ENCODE data around the gene ZBTB16.
A peak's percentile ranks its signal among the peaks of the same experiment; 100 is the strongest.

ZBTB16 gene

GRCh38 chr11:114193730-114194679 is 134.5 kb downstream of the ZBTB16 start:
- no peak for DNase-seq

GRCh38 chr11:114194702-114195101 is 135.2 kb downstream of the ZBTB16 start:
- DNase-seq: no peak

- no peak for DNase-seq
Measured at GRCh38 chr11:114195151-114195550, 135.6 kb downstream of the ZBTB16 start.

GRCh38 chr11:114195981-114196731 is 136.6 kb downstream of the ZBTB16 start:
- DNase-seq: peak; percentile 25 to 27

- no peak for DNase-seq
Measured at GRCh38 chr11:114196997-114197703, 137.6 kb downstream of the ZBTB16 start.

GRCh38 chr11:114197799-114198500 is 138.4 kb downstream of the ZBTB16 start:
- DNase-seq: no peak

GRCh38 chr11:114199051-114199450 is 139.5 kb downstream of the ZBTB16 start:
- no peak for DNase-seq

- DNase-seq: no peak
Measured at GRCh38 chr11:114200351-114201133, 141.0 kb downstream of the ZBTB16 start.

- DNase-seq: no peak
Measured at GRCh38 chr11:114201219-114201618, 141.7 kb downstream of the ZBTB16 start.

- no peak for DNase-seq
Measured at GRCh38 chr11:114202011-114202609, 142.6 kb downstream of the ZBTB16 start.

- no peak for DNase-seq
Measured at GRCh38 chr11:114207096-114207495, 147.6 kb downstream of the ZBTB16 start.

GRCh38 chr11:114208377-114208776 is 148.9 kb downstream of the ZBTB16 start:
- peak; percentile 26 to 42 for DNase-seq

- no peak for DNase-seq
Measured at GRCh38 chr11:114209343-114209742, 149.8 kb downstream of the ZBTB16 start.

GRCh38 chr11:114209904-114210303 is 150.4 kb downstream of the ZBTB16 start:
- no peak for DNase-seq

GRCh38 chr11:114211444-114212121 is 152.1 kb downstream of the ZBTB16 start:
- DNase-seq: no peak

- no peak for DNase-seq
Measured at GRCh38 chr11:114213622-114214021, 154.1 kb downstream of the ZBTB16 start.

GRCh38 chr11:114215428-114215827 is 155.9 kb downstream of the ZBTB16 start:
- no peak for DNase-seq

- no peak for DNase-seq
Measured at GRCh38 chr11:114215871-114216795, 156.6 kb downstream of the ZBTB16 start.

- peak in 1 of 2 donors; percentile 25 for DNase-seq
Measured at GRCh38 chr11:114216796-114217180, 157.3 kb downstream of the ZBTB16 start.

GRCh38 chr11:114218508-114218907 is 159.0 kb downstream of the ZBTB16 start:
- DNase-seq: no peak
